Activated naive CD4-positive, alpha-beta T cell (primary cell): ENCODE measurements around the gene ZNF689.
A peak's percentile ranks its signal among the peaks of the same experiment; 100 is the strongest.
"Not testable (repeated sequence)": the region's sequence is repeated elsewhere in the genome, so short reads cannot be mapped to it uniquely, and the experiment has no call there.

ENCODE experiments used
- DNase-seq, 4 experiments: peaks; one replicate each; lab custom pipeline; 2025; lab: John Stamatoyannopoulos, UW

ZNF689 gene

GRCh38 chr16:30609926-30610839, at the start of gene ZNF689:
Gene ZNF689, minus strand, starts transcription at chr16:30610389. Its CDS starts 348 bp downstream, at chr16:30610041.
- peak; percentile 76 to 92 (median 84) for DNase-seq

- DNase-seq = peak in 3 of 4 experiments; percentile 58 to 70 (median 64)
These were observed 48.7 kb upstream of the ZNF689 start for GRCh38 chr16:30658731-30659506.

- DNase-seq = peak; percentile 99 to 100 (median 100)
These were observed 47.9 kb upstream of the ZNF689 start, which contains the start of gene FBRS for GRCh38 chr16:30657866-30658730. Gene FBRS, plus strand, starts transcription at chr16:30658431. Its CDS starts 1,088 bp downstream, at chr16:30659519.

GRCh38 chr16:30656974-30657865, 47.0 kb upstream of the ZNF689 start:
- no peak for DNase-seq

- DNase-seq = no peak
These were observed 46.2 kb upstream of the ZNF689 start for GRCh38 chr16:30656388-30656787.

GRCh38 chr16:30655815-30656347, 45.7 kb upstream of the ZNF689 start:
- DNase-seq = no peak

GRCh38 chr16:30654856-30655255, 44.7 kb upstream of the ZNF689 start:
- no peak for DNase-seq

- no peak for DNase-seq
These were observed 42.5 kb upstream of the ZNF689 start for GRCh38 chr16:30652718-30653117.

- DNase-seq = no peak
These were observed 41.8 kb upstream of the ZNF689 start for GRCh38 chr16:30652005-30652296.

GRCh38 chr16:30651124-30652004, 41.2 kb upstream of the ZNF689 start:
- DNase-seq = peak; percentile 26 to 66 (median 40)

GRCh38 chr16:30650369-30651123, 40.4 kb upstream of the ZNF689 start, which contains the start of gene PRR14:
Gene PRR14, plus strand, starts transcription at chr16:30650960. Its CDS starts 686 bp downstream, at chr16:30651646.
- peak; percentile 95 to 96 (median 96) for DNase-seq

- DNase-seq = peak in 1 of 4 experiments; percentile 58
These were observed 39.7 kb upstream of the ZNF689 start for GRCh38 chr16:30649725-30650368.

GRCh38 chr16:30647274-30647571, 37.0 kb upstream of the ZNF689 start:
- no peak for DNase-seq

GRCh38 chr16:30645727-30646126, 35.5 kb upstream of the ZNF689 start:
- no peak for DNase-seq

- DNase-seq = no peak
These were observed 34.2 kb upstream of the ZNF689 start for GRCh38 chr16:30644334-30644830.

- DNase-seq = no peak
These were observed 31.3 kb upstream of the ZNF689 start for GRCh38 chr16:30641378-30641982.

GRCh38 chr16:30637944-30638343, 27.8 kb upstream of the ZNF689 start:
- DNase-seq = no peak

- DNase-seq = not testable (repeated sequence)
These were observed 26.9 kb upstream of the ZNF689 start for GRCh38 chr16:30637139-30637538.
